Posterior vena cava (tissue), 2 donors: ENCODE data around the gene NAGK. TPM values are rescaled to one million over a fixed set of nuclear protein-coding genes. Genes with fewer than 3 reads are reported as not detected.
"Not testable (repeated sequence)": the region's sequence is repeated elsewhere in the genome, so short reads cannot be mapped to it uniquely, and the experiment has no call there.

ENCODE experiments used
- DNase-seq: peaks from one replicate; pipeline ENCODE4 v3.0.0-alpha.2; 2020; ENCODE audit warnings: low spot score
- intact Hi-C, 2 donors: fragments of 100-400 bp; cut with DNase I; formaldehyde crosslinking; loops; one replicate each; pipeline versions ENCODE4 v1.14.1 to v1.14.2; 2022 to 2023
- total RNA-seq, 2 donors: library from RNA; stranded (reverse); fragmentation: NEBNext Ultra II Directional; extraction: Animal tissue kit (Norgen Biotek cat#: 25700); gene quantifications; one replicate each; pipeline ENCODE4 v1.2.1, GENCODE V29; 2021
- donor health status: DM: yes; HTN: yes; CAD: no.
- donor health status: DM: yes; HTN: yes; CAD: no.

NAGK gene
- total RNA-seq, 2 donors from 2014 or later, result 89.5 to 90.9 TPM

GRCh38 chr2:71101656-71102055, 33.2 kb downstream of the NAGK start:
- intact Hi-C loops, result no loop called here
- no peak for DNase-seq

- intact Hi-C loops, result no loop called here
- DNase-seq, result no peak
Measured at GRCh38 chr2:71102981-71103681, 34.7 kb downstream of the NAGK start.

GRCh38 chr2:71103809-71104208, 35.4 kb downstream of the NAGK start:
- DNase-seq, result no peak
- intact Hi-C loops, result no loop called here

- intact Hi-C loops, result not testable (repeated sequence)
Measured at GRCh38 chr2:71106463-71106862, 38.0 kb downstream of the NAGK start.

GRCh38 chr2:71108091-71108490, 39.6 kb downstream of the NAGK start:
- no peak for DNase-seq
- intact Hi-C loops, result no loop called here

More at GRCh38 chr2:71106463-71106862, 38.0 kb downstream of the NAGK start:
- DNase-seq, result not testable (repeated sequence)

GRCh38 chr2:71113843-71114242, 45.4 kb downstream of the NAGK start:
- intact Hi-C loops, result no loop called here
- DNase-seq, result no peak

- intact Hi-C loops, result no loop called here
- no peak for DNase-seq
Measured at GRCh38 chr2:71117063-71117462, 48.6 kb downstream of the NAGK start.

- no peak for DNase-seq
- intact Hi-C loops, result no loop called here
Measured at GRCh38 chr2:71120195-71120594, 51.7 kb downstream of the NAGK start.

- DNase-seq, result no peak
- intact Hi-C loops, result no loop called here
Measured at GRCh38 chr2:71121479-71121878, 53.0 kb downstream of the NAGK start.

GRCh38 chr2:71122387-71123298, 54.2 kb downstream of the NAGK start:
- DNase-seq, result no peak
- intact Hi-C loops, result no loop called here

GRCh38 chr2:71125506-71126294, 57.3 kb downstream of the NAGK start:
- intact Hi-C loops, result no loop called here
- no peak for DNase-seq

- intact Hi-C loops, result no loop called here
- DNase-seq, result no peak
Measured at GRCh38 chr2:71126957-71127356, 58.5 kb downstream of the NAGK start.

Other genes starting within 250 kb of the NAGK start
- under 1 TPM; 0.29 to 0.32 TPM for gene CLEC4F, start 248.0 kb upstream of the NAGK start, total RNA-seq
- gene CD207, start 232.8 kb upstream of the NAGK start, total RNA-seq, result under 1 TPM in 1 of 2 donors, not detected in 1; 0.42 TPM
- gene VAX2, start 168.1 kb upstream of the NAGK start, total RNA-seq, result 1 to 10 TPM in 1 of 2 donors, under 1 TPM in 1; 0.57 to 1.4 TPM
- 1 to 10 TPM in 1 of 2 donors, under 1 TPM in 1; 0.48 to 1.4 TPM for gene ATP6V1B1, start 132.7 kb upstream of the NAGK start, total RNA-seq
- 1 to 10 TPM; 1.4 to 2.3 TPM for gene ANKRD53, start 90.0 kb upstream of the NAGK start, total RNA-seq
- 10 to 100 TPM; 44.3 to 50.4 TPM for gene TEX261, start 73.8 kb upstream of the NAGK start, total RNA-seq
- gene MCEE, start 61.6 kb downstream of the NAGK start, total RNA-seq, result 10 to 100 TPM; 21.3 to 22.6 TPM
- gene MPHOSPH10, start 62.0 kb downstream of the NAGK start, total RNA-seq, result 10 to 100 TPM; 26.3 to 28.3 TPM
- gene PAIP2B, start 158.5 kb downstream of the NAGK start, total RNA-seq, result 1 to 10 TPM; 2.8 to 3.8 TPM